ENCODE data around the gene SPATA31E1. TPM values are rescaled to one million over a fixed set of nuclear protein-coding genes. Genes with fewer than 3 reads are reported as not detected.
"Not testable (repeated sequence)": the region's sequence is repeated elsewhere in the genome, so short reads cannot be mapped to it uniquely, and the experiment has no call there.

The SPATA31E1 gene
- total RNA-seq, 1 experiment from 2014 or later = not detected

DNA sequence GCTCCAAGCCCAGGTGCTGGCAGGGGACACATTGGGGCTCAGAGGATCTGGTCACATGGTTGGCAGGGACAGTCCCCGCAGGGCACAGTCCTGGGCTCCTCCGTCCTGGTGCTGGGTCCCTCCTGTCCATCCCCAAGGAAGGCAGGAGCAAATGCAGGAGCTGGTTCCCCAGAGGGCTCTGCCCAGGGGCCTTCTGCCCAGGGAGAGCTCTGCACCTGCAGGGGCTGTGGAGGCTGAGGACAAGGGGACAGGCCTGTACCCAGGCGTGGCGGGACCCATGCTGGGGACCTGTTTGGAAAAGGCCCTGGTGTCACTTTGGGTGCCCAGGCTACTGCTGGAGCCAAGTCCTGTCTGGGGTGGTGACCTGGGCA is 7.2 kb downstream of the SPATA31E1 start:
- Histone ChIP-seq H3K9me3 (no peaks in the 10 kb centered on the region), H3K4me3 (no peak overlapping the region), H3K27me3 (no peaks in the 10 kb centered on the region), H3K36me3 (no peaks in the 10 kb centered on the region)
- DNase-seq = no peak

DNA sequence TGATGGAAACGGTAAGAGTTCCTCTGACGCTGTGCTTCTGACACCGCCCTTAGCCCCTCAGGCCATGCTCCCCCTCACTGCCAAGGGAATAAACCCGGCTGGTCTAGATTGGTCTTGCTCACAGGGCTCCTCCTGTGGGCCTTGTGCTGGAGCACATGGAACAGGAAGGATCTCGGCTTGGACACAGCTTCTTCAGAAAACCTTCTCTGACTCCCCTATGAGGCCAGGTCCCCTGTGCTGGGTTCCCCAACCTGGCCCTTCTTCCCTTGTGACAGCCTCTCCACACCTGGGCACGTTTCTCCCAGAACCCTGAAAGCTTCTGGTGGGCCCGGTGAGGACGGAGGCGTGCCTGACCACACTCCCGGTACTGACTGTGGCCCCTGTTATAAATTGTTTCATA is 8.2 kb downstream of the SPATA31E1 start:
- H3K4me3 ChIP-seq = no peak overlapping the region
- H3K9me3 ChIP-seq = no peaks in the 10 kb centered on the region
- no peak for DNase-seq
- H3K27me3 ChIP-seq = no peaks in the 10 kb centered on the region
- no peaks in the 10 kb centered on the region for H3K36me3 ChIP-seq

GRCh38 chr9:87891754-87892153 is 9.1 kb downstream of the SPATA31E1 start:
- no peak for DNase-seq
- Histone ChIP-seq H3K36me3 (no peaks in the 10 kb centered on the region), H3K4me3 (no peak overlapping the region), H3K27me3 (no peaks in the 10 kb centered on the region), H3K9me3 (no peaks in the 10 kb centered on the region)

- H3K27me3 ChIP-seq = no peaks in the 10 kb centered on the region
- no peak for DNase-seq
- no peak overlapping the region for H3K4me3 ChIP-seq
- no peaks in the 10 kb centered on the region for H3K9me3 ChIP-seq
- H3K36me3 ChIP-seq = no peaks in the 10 kb centered on the region
Measured at GRCh38 chr9:87892956-87893355, 10.3 kb downstream of the SPATA31E1 start.

GRCh38 chr9:87894998-87895625 is 12.4 kb downstream of the SPATA31E1 start:
- Histone ChIP-seq H3K9me3 (no peaks in the 10 kb centered on the region), H3K27me3 (no peaks in the 10 kb centered on the region), H3K36me3 (no peaks in the 10 kb centered on the region), H3K4me3 (no peak overlapping the region)
- DNase-seq = no peak

DNA sequence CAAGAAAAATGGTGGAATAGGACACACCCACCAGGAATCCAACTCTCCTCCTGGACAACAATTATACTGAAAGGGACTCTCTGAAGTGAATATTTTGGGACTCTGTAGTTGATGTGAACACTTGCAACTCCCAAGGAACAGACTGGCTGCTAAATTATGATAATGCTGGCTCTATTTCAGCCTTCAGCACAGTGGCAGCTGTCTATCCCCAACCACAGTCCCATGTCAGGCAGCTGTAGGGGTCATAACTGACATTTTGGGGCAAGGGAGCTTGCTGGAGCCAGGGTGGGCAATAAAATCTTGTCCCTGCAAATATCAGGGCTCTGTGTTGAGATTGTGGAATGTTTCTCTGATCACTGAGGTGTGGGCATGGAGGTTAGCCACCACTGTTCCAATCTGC is 14.2 kb downstream of the SPATA31E1 start:
- Histone ChIP-seq H3K36me3 (no peaks in the 10 kb centered on the region), H3K9me3 (no peaks in the 10 kb centered on the region; the same call in 1 of the 2 replicates), H3K4me3 (no peak overlapping the region), H3K27me3 (no peaks in the 10 kb centered on the region)
- no peak for DNase-seq

DNA sequence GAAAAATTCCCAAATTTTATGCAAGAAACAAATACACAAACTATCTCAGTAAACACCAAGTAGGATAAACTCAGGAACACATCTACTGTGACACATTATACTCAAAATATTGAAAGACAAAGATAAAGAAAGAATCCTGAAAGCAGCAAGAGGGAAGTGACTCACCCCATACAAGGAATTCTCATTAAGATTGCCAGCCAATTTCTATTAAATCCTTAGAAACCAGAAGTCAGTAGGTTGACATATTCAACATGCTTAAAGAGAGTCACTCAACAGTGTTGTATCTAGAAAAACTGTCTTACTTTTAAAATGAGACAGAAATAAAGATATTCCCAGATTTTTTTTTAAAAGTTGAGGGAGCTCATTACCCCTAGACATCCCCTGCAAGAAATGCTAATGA is 15.5 kb downstream of the SPATA31E1 start:
- H3K27me3 ChIP-seq = no peaks in the 10 kb centered on the region
- no peaks in the 10 kb centered on the region for H3K36me3 ChIP-seq
- H3K4me3 ChIP-seq = no peak overlapping the region
- H3K9me3 ChIP-seq = peaks cover 3% of the 10 kb centered on the region
- no peak for DNase-seq

- not testable (repeated sequence) for H3K27me3 ChIP-seq, H3K36me3 ChIP-seq, DNase-seq, H3K4me3 ChIP-seq, H3K9me3 ChIP-seq
Measured at GRCh38 chr9:87902371-87902770, 19.7 kb downstream of the SPATA31E1 start.

DNA sequence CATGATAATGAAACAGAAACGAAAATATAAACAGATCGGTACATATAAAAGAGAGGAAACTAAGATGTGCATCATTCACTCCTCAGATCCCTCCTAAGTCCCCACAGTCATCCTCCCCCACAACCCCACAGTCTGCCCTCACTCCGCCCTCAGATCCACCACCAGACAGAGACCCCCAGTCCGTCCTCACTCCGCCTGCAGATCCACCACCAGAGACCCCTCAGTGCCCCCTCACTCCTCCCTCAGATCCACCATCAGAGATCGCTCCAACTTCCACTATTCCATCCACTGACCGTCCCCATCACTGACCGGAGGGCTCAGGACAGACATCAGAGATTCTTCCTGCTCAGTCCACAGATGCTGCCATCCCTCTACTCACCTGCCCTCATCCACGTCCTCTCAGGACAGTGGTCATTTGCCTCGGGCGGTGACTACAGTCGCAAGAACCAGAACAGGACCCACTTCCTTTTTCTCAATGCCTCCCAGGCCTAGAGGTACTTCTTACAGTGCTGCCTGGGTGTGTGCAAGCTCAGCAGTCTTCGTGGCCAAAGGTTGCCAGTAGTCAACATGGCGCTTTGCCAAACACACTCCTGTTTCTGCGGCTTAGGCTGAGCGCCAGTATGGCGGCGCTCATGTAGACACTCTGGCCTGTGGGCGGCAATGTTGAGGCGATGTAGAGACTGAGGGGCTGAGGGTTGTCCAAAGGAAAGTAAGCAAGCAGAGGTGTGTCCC is 26.8 kb downstream of the SPATA31E1 start:
- H3K4me3 ChIP-seq = no peak overlapping the region
- peak; percentile 55 for DNase-seq
- no peaks in the 10 kb centered on the region for H3K36me3 ChIP-seq
- H3K9me3 ChIP-seq = no peaks in the 10 kb centered on the region
- no peaks in the 10 kb centered on the region for H3K27me3 ChIP-seq

DNA sequence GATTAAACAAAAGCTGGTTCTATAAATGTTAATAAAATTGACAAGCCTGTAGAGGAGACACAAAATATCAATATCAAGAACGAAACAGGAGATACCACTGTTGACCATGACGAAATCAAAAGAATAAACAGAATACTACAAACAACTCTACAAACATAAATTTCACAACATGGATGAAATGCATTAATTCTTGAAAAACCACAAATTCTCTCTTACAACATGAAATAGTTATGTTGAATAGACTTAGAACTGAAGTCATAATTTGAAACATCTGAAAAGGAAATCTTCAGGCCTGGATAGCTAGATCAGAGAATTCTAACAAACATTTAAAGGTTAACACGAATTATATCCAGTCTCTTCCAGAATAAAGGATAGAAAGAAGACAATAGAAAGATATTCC is 28.1 kb downstream of the SPATA31E1 start:
- no peak for DNase-seq
- H3K4me3 ChIP-seq = no peak overlapping the region

GRCh38 chr9:87917662-87918061 is 35.0 kb downstream of the SPATA31E1 start, which contains the start of gene SPATA31C1:
TSS of gene SPATA31C1 (plus strand) at chr9:87917962.
- H3K36me3 ChIP-seq, H3K4me3 ChIP-seq, H3K9me3 ChIP-seq, DNase-seq, H3K27me3 ChIP-seq: not testable (repeated sequence)

More for the DNA sequence above, 28.1 kb downstream of the SPATA31E1 start:
- H3K9me3 ChIP-seq = no peaks in the 10 kb centered on the region
- no peaks in the 10 kb centered on the region for H3K27me3 ChIP-seq
- no peaks in the 10 kb centered on the region for H3K36me3 ChIP-seq

GRCh38 chr9:87919013-87919412 is 36.3 kb downstream of the SPATA31E1 start:
- not testable (repeated sequence) for H3K9me3 ChIP-seq, H3K27me3 ChIP-seq, DNase-seq, H3K36me3 ChIP-seq, H3K4me3 ChIP-seq

DNA sequence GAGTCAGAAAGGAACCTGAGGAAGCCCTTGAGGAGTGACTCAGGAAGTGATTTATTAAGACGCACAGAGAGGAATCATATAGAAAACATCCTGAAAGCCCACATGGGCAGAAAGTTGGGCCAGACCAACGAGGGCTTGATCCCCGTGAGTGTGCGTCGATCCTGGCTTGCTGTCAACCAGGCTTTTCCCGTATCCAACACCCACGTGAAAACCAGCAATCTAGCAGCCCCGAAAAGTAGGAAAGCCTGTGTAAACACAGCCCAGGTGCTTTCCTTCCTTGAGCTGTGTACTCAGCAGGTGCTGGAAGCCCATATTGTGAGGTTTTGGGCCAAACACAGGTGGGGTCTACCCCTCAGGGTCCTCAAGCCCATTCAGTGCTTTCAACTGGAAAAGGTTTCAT is 38.9 kb downstream of the SPATA31E1 start:
- not testable (repeated sequence) for H3K27me3 ChIP-seq, H3K36me3 ChIP-seq, DNase-seq, H3K9me3 ChIP-seq, H3K4me3 ChIP-seq

DNA sequence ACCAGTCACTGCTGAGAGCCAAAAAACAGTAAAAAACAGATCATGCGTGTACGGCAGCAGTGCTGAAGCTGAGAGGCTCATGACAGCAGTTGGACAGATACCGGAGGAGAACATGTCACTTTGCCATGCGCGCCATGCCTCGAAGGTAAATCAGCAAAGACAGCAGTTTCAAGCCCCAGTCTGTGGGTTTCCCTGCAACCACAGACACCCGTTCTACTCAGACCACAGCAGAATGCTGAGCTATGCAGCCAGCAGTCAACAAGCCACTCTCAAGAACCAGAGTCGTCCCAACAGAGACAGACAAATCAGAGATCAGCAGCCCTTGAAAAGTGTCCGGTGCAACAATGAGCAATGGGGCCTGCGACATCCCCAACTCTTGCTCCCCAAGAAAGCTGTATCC is 40.3 kb downstream of the SPATA31E1 start:
- H3K4me3 ChIP-seq, H3K9me3 ChIP-seq, H3K36me3 ChIP-seq, H3K27me3 ChIP-seq, DNase-seq: not testable (repeated sequence)

- not testable (repeated sequence) for DNase-seq, H3K27me3 ChIP-seq, H3K36me3 ChIP-seq, H3K4me3 ChIP-seq, H3K9me3 ChIP-seq
Measured at GRCh38 chr9:87924851-87925250, 42.2 kb downstream of the SPATA31E1 start.

- DNase-seq, H3K4me3 ChIP-seq, H3K36me3 ChIP-seq, H3K27me3 ChIP-seq, H3K9me3 ChIP-seq: not testable (repeated sequence)
Measured at GRCh38 chr9:87929152-87929551, 46.5 kb downstream of the SPATA31E1 start.

GRCh38 chr9:87934444-87934843 is 51.8 kb downstream of the SPATA31E1 start:
- not testable (repeated sequence) for H3K4me3 ChIP-seq, H3K9me3 ChIP-seq, H3K27me3 ChIP-seq, H3K36me3 ChIP-seq, DNase-seq

DNA sequence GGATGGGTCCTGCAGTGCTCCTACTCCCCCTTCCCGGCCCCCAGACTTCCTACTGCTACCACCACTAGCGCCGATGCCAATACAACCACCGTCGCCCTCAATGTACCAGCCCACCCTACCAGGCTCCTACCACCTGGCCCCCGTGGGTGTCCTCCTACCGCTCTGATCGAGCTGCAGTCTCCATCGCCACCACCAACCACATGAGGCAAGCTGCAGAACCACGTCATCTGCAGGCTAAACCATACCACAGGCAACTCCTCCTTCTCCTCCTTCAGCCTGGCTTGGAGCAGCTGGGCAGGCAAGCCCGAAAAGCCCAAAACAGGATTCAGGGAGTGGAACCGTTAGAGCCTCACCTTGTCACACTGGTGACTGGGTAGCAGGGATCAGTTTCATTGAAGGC is 54.7 kb downstream of the SPATA31E1 start:
- H3K4me3 ChIP-seq, H3K36me3 ChIP-seq, H3K9me3 ChIP-seq, H3K27me3 ChIP-seq, DNase-seq: not testable (repeated sequence)

All from MG63 (cell line).